Prostate gland (tissue), 2 donors: ENCODE measurements around the gene CDK10. TPM values are rescaled to one million over a fixed set of nuclear protein-coding genes. Genes with fewer than 3 reads are reported as not detected.
"Not testable (repeated sequence)": the region's sequence is repeated elsewhere in the genome, so short reads cannot be mapped to it uniquely, and the experiment has no call there.

Experiments
- DNase-seq: peaks from one replicate; pipeline ENCODE4 v3.0.0-alpha.2; 2019; ENCODE audit warnings: low spot score
- H3K27ac ChIP-seq, 2 donors: fragments of 200-600 bp; sonication (generic); 2 replicates each; pipeline ENCODE4 v1.5.1; 2017 to 2019
- H3K27me3 ChIP-seq: fragments of 200-600 bp; sonication (generic); replicated peaks from 2 replicates; pipeline ENCODE4 v1.5.1; 2019; ENCODE audit not compliant: insufficient read depth
- H3K36me3 ChIP-seq, 2 donors: fragments of 200-600 bp; sonication (generic); 1 replicate in 1 of 2; 2 replicates in 1 of 2; pipeline versions ENCODE4 v1.5.1 to v1.8.1; 2017 to 2019
- H3K4me1 ChIP-seq: fragments of 200-600 bp; sonication (generic); replicated peaks from 2 replicates; pipeline ENCODE4 v1.5.1; 2019
- H3K4me3 ChIP-seq, 2 donors: fragments of 200-600 bp; sonication (generic); 2 replicates each; pipeline ENCODE4 v1.5.1; 2017 to 2019
- H3K9me3 ChIP-seq: fragments of 200-600 bp; sonication (generic); 2 replicates; pipeline ENCODE4 v1.5.1; 2017
- CTCF ChIP-seq, 4 experiments: fragments of 200-600 bp in 2 of 4; fragments of 450-650 bp in 2 of 4; sonication (generic) in 2 of 4; IDR thresholded peaks; 1 replicate in 3 of 4; 2 replicates in 1 of 4; pipeline ENCODE4 v1.5.1; 2016 to 2019; ENCODE audit warnings: antibody characterized with exemption in 4 of 4, mild to moderate bottlenecking in 2 of 4, moderate library complexity in 2 of 4
- POLR2A ChIP-seq: fragments of 450-650 bp; IDR thresholded peaks from one replicate; pipeline ENCODE4 v1.6.1; 2016; ENCODE audit warnings: antibody characterized with exemption, mild to moderate bottlenecking
- POLR2AphosphoS5 ChIP-seq: sonication (generic); formaldehyde crosslinking; IDR thresholded peaks from one replicate; pipeline ENCODE4 v1.6.1; 2017; ENCODE audit warnings: antibody characterized with exemption
- WGBS: methylation state at CpG from one replicate; pipeline ENCODE4 v1.1.5; 2018; 5-methylcytosine and 5-hydroxymethylcytosine counted together
- intact Hi-C: fragments of 100-400 bp; cut with DNase I; formaldehyde crosslinking; loops from one replicate; pipeline ENCODE4 v1.14.2; 2022
- total RNA-seq, 2 donors: library from RNA; depleted of rRNA; stranded (reverse); fragments of >200 nt; gene quantifications; one replicate each; pipeline ENCODE4 v1.1.0, GENCODE V29; 2016

The CDK10 gene
- total RNA-seq, 2 donors from 2014 or later: 42.1 to 79.0 TPM

- intact Hi-C loops: no loop called here
- peaks cover 10% of the 10 kb centered on the region for H3K4me1 ChIP-seq
- no peaks in the 10 kb centered on the region for H3K9me3 ChIP-seq
- WGBS: 0% methylated on average over 91 of the region's 99 CpGs
- H3K4me3 ChIP-seq: peak within 1 kb of the TSS; percentile 86 to 94
- H3K27me3 ChIP-seq: no peaks in the 10 kb centered on the region
- peak; percentile 81 for DNase-seq
- H3K27ac ChIP-seq: peak within 1 kb of the TSS; percentile 72 to 73
- H3K36me3 ChIP-seq: no peaks in the 10 kb centered on the region
- TF ChIP-seq POLR2A (peak; percentile 55), POLR2AphosphoS5 (peak; percentile 67), CTCF (IDR thresholded peaks at IDR 0.05) (no peak)
Observed at GRCh38 chr16:89657442-89658220, 28.9 kb upstream of the CDK10 start, which contains the start of the genes CHMP1A and SPATA33. CHMP1A (minus strand) TSS chr16:89657708; CDS start chr16:89657588, 120 bp downstream. SPATA33 (plus strand) TSS chr16:89657836; CDS start chr16:89657912, 76 bp downstream.

- H3K27me3 ChIP-seq: no peaks in the 10 kb centered on the region
- H3K36me3 ChIP-seq: no peaks in the 10 kb centered on the region
- WGBS: 14% methylated on average over 27 of the region's 27 CpGs
- DNase-seq: no peak
- no peaks in the 10 kb centered on the region for H3K9me3 ChIP-seq
- H3K4me1 ChIP-seq: peaks cover 10% of the 10 kb centered on the region
- peak overlapping the region; percentile 72 to 73 for H3K27ac ChIP-seq
- no peak for TF ChIP-seq POLR2AphosphoS5
- TF ChIP-seq POLR2A: no peak
- TF ChIP-seq CTCF (IDR thresholded peaks at IDR 0.05): no peak
- H3K4me3 ChIP-seq: peak overlapping the region; percentile 86 to 94
- intact Hi-C loops: no loop called here
Observed at GRCh38 chr16:89658221-89658879, 28.1 kb upstream of the CDK10 start.

GRCh38 chr16:89660146-89660545, 26.3 kb upstream of the CDK10 start:
- TF ChIP-seq POLR2AphosphoS5: no peak
- no peak for TF ChIP-seq CTCF (IDR thresholded peaks at IDR 0.05)
- no peak for TF ChIP-seq POLR2A
- WGBS: 92% methylated on average over 7 of the region's 7 CpGs

GRCh38 chr16:89661215-89661614, 25.3 kb upstream of the CDK10 start:
- no peaks in the 10 kb centered on the region for H3K27me3 ChIP-seq
- H3K4me3 ChIP-seq: no peak overlapping the region
- no peaks in the 10 kb centered on the region for H3K9me3 ChIP-seq
- intact Hi-C loops: no loop called here
- 96% methylated on average over 9 of the region's 9 CpGs for WGBS
- H3K36me3 ChIP-seq: no peaks in the 10 kb centered on the region
- peaks cover 10% of the 10 kb centered on the region for H3K4me1 ChIP-seq
- H3K27ac ChIP-seq: no peak overlapping the region
- no peak for TF ChIP-seq POLR2A
- TF ChIP-seq CTCF (IDR thresholded peaks at IDR 0.05): no peak
- no peak for TF ChIP-seq POLR2AphosphoS5
- DNase-seq: no peak

More at GRCh38 chr16:89660146-89660545, 26.3 kb upstream of the CDK10 start:
- H3K27ac ChIP-seq: no peak overlapping the region
- intact Hi-C loops: no loop called here
- no peaks in the 10 kb centered on the region for H3K36me3 ChIP-seq
- peaks cover 10% of the 10 kb centered on the region for H3K4me1 ChIP-seq
- H3K4me3 ChIP-seq: no peak overlapping the region
- H3K27me3 ChIP-seq: no peaks in the 10 kb centered on the region
- no peaks in the 10 kb centered on the region for H3K9me3 ChIP-seq
- no peak for DNase-seq

GRCh38 chr16:89664238-89664637, 22.3 kb upstream of the CDK10 start:
- intact Hi-C loops, H3K4me1 ChIP-seq, H3K36me3 ChIP-seq, H3K27ac ChIP-seq, H3K4me3 ChIP-seq, H3K27me3 ChIP-seq, DNase-seq, H3K9me3 ChIP-seq: not testable (repeated sequence)
- 56% methylated on average over 11 of the region's 11 CpGs for WGBS

- H3K27me3 ChIP-seq, intact Hi-C loops, H3K4me1 ChIP-seq, H3K27ac ChIP-seq, H3K9me3 ChIP-seq, H3K36me3 ChIP-seq, H3K4me3 ChIP-seq, DNase-seq: not testable (repeated sequence)
- 69% methylated on average over 7 of the region's 7 CpGs for WGBS
Observed at GRCh38 chr16:89667000-89667399, 19.5 kb upstream of the CDK10 start.
